K562 treated with DMSO at 1 percent for 48 hours (cell line): ENCODE results near the gene COL21A1. TPM values are rescaled to one million over a fixed set of nuclear protein-coding genes. Genes with fewer than 3 reads are reported as not detected.

Source experiments
- total RNA-seq: library from RNA; unstranded; fragments of 300-600 nt; gene quantifications from 2 replicates; pipeline ENCODE4 v1.2.3, GENCODE V29; 2022; ENCODE audit warnings: low replicate concordance; ENCODE audit errors: extremely low read depth

Gene COL21A1
- not detected in 2 replicates for total RNA-seq

GRCh38 chr6:56246881-56247653, at the start of gene COL21A1:
Gene COL21A1, minus strand, starts transcription at chr6:56247580. Its CDS starts 64,962 bp downstream, at chr6:56182618.

